HG03045 (cell line): ENCODE results near the gene KDM4C.

ENCODE experiments used
- ATAC-seq: cut with Tn5 transposase; IDR thresholded peaks from one replicate; pipeline ENCODE4 v1.9.1; 2021; ENCODE audit warnings: mild to moderate bottlenecking, moderate library complexity; ENCODE audit not compliant: unreplicated experiment

KDM4C gene

DNA sequence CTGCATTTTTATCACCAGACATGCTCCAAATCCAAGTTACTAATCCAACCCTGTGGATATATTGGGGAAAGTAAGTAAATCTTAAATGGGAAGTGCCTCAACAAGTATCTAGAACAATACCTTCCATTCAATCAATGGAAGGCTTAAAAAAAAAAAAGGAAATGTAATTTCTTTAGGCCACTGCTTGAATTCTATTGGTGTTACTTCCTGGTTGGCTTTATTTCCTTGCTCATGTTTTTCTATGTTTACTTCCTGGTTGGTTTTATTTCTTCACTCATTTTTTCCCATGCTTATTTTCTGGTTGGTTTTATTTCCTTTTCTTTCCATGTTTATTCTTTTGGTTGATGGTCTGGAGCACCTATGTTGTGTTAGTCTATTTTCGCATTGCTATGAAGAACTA is 363.9 kb downstream of the KDM4C start:
- no peak for ATAC-seq

DNA sequence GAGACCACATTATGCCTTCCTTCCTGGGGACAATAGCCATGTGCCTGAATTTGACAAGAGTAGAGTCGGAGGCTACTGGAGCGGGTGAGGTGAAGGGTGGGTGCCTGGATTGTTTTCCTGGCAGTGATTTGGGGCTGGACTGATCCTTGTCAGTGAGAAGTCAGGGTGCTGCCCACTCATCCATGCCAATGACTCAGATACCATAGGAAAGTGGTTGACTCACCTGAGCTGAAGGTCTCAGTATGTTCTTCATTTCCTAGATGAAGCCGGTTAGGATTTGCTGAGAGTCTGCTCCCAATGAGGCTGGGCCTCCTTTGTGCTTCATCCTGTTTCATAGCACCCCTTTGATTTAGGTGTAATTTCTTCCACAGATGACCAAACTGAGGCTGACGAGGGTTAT is 366.0 kb downstream of the KDM4C start:
- ATAC-seq = no peak

GRCh38 chr9:7125231-7125630 is 367.5 kb downstream of the KDM4C start:
- no peak for ATAC-seq

- ATAC-seq = no peak
Observed at GRCh38 chr9:7129391-7129790, 371.6 kb downstream of the KDM4C start.

DNA sequence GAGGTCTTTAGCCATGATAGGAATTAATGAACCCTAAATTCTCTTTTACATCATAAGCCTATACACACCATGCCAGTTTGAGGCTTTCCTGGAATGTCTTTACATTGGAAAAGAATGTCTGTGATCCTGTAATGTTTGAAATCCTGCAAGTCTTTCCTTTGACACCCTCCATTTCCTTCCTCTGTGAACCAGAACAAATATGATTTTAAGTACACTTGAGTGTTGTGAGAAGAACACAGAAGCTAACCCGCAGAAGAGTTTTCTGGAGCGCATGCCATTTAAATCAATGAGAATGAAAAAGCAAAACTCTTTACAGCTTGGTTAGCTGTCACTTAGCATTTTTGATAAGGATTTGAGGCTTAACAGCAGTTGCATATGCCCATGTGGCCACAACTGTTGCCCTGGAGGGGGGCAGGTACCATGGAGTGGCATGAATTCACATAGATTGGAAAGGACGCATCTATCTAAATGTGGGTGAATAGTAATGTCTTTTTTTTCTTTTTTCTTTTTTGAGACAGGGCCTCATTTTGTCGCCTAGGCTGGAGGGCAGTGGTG is 372.6 kb downstream of the KDM4C start:
- ATAC-seq = no peak

GRCh38 chr9:7132605-7133004 is 374.8 kb downstream of the KDM4C start:
- no peak for ATAC-seq

DNA sequence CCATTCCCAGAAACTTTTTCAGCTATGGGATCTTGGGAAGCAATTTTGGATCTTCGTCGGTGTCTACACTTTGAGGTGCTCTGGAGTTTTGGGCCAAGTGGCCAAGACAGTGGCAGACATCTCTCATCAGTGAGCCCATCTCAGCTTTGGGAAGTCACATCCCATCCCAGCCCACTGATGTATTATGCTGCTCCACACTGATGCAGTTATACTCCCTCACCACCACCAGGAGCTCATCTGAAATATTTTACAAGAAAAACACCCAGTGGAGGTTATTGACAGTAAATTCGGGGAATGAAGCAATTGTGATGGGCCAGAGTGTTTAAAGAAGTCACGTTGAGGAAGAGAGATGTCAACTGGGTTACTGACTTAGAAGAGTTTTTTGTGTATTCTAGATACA is 378.0 kb downstream of the KDM4C start:
- ATAC-seq = no peak

GRCh38 chr9:7137040-7137439 is 379.3 kb downstream of the KDM4C start:
- ATAC-seq = no peak

GRCh38 chr9:7137571-7137970 is 379.8 kb downstream of the KDM4C start:
- ATAC-seq = no peak

GRCh38 chr9:7139886-7140285 is 382.1 kb downstream of the KDM4C start:
- ATAC-seq = no peak

- ATAC-seq = no peak
Observed at GRCh38 chr9:7140401-7140800, 382.6 kb downstream of the KDM4C start.

GRCh38 chr9:7143645-7144200 is 385.9 kb downstream of the KDM4C start:
- ATAC-seq = no peak

DNA sequence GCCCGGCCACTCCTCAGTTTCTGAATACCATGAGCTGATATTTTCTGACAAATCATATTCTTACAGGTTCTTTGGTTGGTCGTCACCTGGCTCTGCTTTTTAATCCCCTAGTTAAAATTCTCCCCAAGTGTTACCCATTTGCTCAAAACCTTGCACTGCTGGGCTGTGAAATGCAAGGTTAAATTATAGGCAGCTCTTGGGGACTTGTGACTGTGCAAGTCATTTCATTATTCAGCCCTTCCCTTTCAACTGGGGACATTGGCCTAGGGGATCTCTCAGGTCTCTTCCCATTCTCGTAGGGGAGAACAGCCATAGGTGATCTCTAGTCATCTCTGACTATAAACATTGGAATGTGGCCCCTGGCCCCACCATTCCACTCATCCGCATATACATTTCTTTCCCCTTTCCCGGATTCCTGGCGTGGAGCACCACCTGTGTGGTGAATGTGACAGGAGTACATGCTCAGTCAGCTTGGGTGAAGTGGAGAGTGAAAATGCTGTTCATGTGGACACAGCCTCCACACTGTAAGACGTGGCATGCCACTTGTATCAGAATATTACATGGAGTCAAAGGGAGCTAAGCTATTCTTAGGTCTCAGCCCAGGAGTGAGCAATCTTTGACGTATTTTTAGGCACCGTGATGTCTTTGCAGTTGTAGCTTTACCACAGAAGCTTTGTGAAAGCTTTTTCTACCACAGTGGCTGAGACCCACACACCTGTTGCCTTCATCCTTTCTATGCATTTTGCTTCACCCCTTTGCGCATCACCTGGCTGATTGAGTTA is 386.7 kb downstream of the KDM4C start:
- no peak for ATAC-seq

GRCh38 chr9:7145361-7146069 is 387.7 kb downstream of the KDM4C start:
- no peak for ATAC-seq

- ATAC-seq = no peak
Observed at GRCh38 chr9:7146582-7146981, 388.8 kb downstream of the KDM4C start.

DNA sequence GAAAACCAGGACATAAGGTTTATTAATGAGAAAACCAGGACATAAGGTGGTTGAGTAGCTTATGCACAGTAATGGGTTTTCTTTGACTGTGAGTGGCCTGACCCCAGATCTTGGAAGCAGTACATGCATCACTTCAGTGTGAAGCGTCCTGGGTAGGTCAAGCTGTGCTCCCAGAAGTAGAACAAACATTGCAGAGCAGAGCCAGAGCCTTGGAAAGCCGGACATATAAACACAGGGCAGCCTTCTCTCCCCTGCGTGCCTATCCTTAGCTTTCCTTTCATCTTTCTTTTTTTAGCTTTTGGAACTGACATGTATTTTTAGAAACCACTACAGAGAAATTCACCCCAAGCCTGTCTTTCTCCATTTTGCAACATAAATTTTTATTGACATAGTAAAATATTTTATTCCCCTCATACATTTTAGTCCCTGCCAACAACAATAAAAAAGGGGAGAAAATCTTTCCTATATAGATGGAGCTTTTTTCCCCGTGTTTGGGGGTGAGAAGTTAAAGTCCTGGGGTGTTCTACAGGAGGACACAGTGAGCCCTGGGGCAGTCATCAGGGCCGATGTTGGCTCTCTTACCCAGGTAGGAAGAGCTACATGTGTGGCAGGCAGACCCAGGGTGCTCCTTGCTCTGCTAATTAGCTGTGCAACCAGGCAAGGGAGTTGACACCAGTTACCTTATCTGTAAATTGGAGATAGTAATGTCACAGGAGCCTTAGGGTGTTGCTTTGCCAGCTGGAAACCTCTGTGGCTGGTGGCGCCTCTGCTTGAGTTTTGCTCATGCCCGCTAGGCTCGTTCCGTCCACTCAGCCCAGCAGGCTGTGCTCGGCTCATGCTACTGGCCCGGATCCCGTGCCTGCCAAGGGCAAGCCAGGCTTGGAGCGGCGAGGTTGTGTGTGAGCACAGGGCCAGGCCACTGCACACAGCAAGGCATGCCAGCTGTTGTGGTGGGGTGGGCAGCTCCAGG is 389.6 kb downstream of the KDM4C start:
- ATAC-seq = no peak

DNA sequence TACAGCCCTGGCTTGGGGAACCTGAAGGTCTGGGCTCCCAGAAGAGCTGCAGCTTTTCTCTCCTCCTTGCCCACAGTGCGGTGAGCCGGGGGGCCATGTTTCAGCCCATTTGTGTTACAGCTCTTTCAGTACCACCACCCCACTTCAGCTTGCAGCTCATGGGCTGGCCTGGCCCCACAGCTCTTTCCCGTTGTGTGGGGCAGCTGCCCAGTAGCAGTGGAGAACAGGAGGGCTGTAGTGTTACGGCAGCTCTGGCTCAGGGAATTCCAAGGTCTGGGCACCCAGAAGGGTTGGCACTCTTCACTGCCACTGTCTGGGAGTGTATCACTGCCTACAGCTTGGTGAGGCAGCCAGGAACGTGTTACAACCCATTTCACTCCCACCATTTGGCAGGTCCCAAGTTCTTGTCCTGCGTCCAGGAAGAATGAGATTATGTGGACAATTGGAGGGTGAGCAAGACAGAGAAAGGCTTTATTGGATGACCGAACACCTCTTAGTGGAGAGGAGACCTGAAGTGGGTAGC is 390.5 kb downstream of the KDM4C start:
- no peak for ATAC-seq

- ATAC-seq = no peak
Observed at GRCh38 chr9:7149258-7149657, 391.5 kb downstream of the KDM4C start.

- no peak for ATAC-seq
Observed at GRCh38 chr9:7150153-7150890, 392.5 kb downstream of the KDM4C start.

DNA sequence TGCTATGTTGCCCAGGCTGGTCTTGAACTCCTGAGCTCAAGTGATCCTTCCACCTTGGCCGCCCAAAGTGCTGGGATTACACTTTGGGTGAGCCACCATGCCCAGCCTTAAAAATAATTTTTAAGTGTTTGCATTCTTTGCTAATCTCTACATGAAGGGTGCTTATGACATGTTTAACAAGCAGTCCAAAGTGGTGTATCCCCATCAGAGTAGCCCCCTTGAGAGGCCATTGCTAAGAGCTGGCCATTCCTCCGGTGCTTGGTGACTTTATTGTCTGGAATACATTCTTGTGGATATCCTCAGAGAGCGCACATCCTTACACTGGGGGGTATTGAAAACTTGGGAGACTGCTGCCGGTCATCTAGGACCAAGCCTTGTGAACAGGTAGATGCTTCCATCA is 395.4 kb downstream of the KDM4C start:
- ATAC-seq = no peak
